GM04503 (cell line): ENCODE measurements around the gene PHF21B.

ENCODE experiments used
- DNase-seq: peaks from one replicate; pipeline ENCODE4 v3.0.0-alpha.2; 2012; ENCODE audit warnings: low read depth

The PHF21B gene

GRCh38 chr22:44840611-44841322 is 169.0 kb downstream of the PHF21B start:
- no peak for DNase-seq

GRCh38 chr22:44839721-44840120 is 170.1 kb downstream of the PHF21B start:
- DNase-seq: no peak

GRCh38 chr22:44839061-44839460 is 170.7 kb downstream of the PHF21B start:
- DNase-seq: no peak

DNA sequence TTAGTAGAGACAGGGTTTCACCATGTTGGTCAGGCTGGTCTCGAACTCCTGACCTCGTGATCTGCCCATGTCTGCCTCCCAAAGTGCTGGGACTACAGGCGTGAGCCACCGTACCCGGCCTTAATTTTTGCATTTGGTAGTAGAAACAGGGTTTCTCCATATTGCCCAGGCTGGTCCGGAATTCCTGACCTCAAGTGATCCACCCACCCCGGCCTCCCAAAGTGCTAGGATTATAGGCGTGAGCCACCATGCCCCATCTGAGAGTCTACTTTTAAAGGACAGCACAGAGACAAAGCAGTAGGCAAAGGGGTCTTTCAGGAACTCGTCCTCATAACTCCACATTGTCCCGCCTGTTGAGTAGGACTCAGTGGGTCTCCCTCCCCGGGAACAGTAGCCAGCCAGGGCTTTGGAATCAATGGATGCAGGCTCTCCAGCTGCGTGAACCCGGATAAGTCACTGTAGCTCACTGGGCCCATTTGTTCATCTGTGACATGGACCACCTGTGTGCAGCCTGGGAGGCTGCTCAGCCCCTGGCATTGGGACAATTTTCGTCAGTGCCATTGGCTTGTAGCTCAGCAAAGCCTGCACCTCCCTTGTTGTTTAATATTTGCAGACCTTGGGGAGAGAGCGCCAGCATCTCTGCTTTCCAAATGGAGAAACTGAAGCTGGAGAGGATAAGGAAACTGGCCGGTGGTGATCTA is 171.3 kb downstream of the PHF21B start:
- no peak for DNase-seq

DNA sequence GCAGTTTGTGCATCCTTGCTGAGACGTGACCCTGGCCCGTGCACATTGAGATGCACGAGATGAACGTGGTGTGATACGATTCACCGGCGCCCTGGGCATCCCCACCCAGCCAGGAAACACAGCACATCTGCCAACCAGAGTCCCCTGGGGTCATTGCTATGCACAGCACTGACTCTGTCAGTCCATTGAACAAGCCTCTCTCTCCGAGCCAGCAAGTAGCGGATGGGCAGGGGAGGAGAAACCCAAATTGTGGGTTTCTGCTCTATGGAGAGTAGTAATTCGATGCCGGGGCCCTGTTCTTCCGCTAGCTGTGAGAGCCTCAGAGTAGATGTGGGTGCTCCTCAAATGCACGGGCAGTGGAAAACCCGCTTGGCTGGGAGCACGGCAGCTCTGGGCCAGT is 172.3 kb downstream of the PHF21B start:
- no peak for DNase-seq

GRCh38 chr22:44834065-44834464 is 175.7 kb downstream of the PHF21B start:
- DNase-seq: no peak

GRCh38 chr22:44831885-44832284 is 177.9 kb downstream of the PHF21B start:
- DNase-seq: no peak
